Osteoblast (primary cell): ENCODE measurements around the gene NPB. TPM values are rescaled to one million over a fixed set of nuclear protein-coding genes. Genes with fewer than 3 reads are reported as not detected.

Experiments used
- DNase-seq: peaks from one replicate; pipeline ENCODE4 v3.0.0; 2011; ENCODE audit warnings: low spot score, mixed read lengths; ENCODE audit not compliant: insufficient read length; ENCODE audit errors: missing footprints
- H2AFZ ChIP-seq: 2 replicates; pipeline ENCODE4 v1.6.0; 2011; ENCODE audit warnings: mild to moderate bottlenecking, low read length
- H3K27ac ChIP-seq: 2 replicates; pipeline ENCODE4 v1.5.1; 2011; ENCODE audit warnings: mild to moderate bottlenecking, low read depth, low read length, moderate library complexity
- H3K27me3 ChIP-seq: 2 replicates; pipeline ENCODE4 v1.6.0; 2012; ENCODE audit warnings: mild to moderate bottlenecking, control low read depth, inconsistent platforms, low read length, moderate library complexity; ENCODE audit not compliant: insufficient read depth
- H3K36me3 ChIP-seq: 2 replicates; pipeline ENCODE4 v1.5.1; 2011; ENCODE audit warnings: mild to moderate bottlenecking, low read length, control low read depth, moderate library complexity; ENCODE audit not compliant: insufficient read depth
- H3K4me1 ChIP-seq: 2 replicates; pipeline ENCODE4 v1.5.1; 2011; ENCODE audit warnings: mild to moderate bottlenecking, low read length, control low read depth, moderate library complexity; ENCODE audit not compliant: insufficient read depth
- H3K4me2 ChIP-seq: 2 replicates; pipeline ENCODE4 v1.6.0; 2011; ENCODE audit warnings: mild to moderate bottlenecking, low read length; ENCODE audit not compliant: insufficient read depth
- H3K4me3 ChIP-seq: fragments of 200-600 bp; sonication (generic); 3 replicates; pipeline ENCODE4 v1.5.1; 2012; ENCODE audit warnings: mild to moderate bottlenecking, low read length, inconsistent platforms; ENCODE audit not compliant: insufficient read depth
- H3K79me2 ChIP-seq: 2 replicates; pipeline ENCODE4 v1.6.0; 2012; ENCODE audit warnings: mild to moderate bottlenecking, low read length, control low read depth, inconsistent platforms; ENCODE audit not compliant: insufficient read depth
- H3K9me3 ChIP-seq: 2 replicates; pipeline ENCODE4 v1.5.1; 2011; ENCODE audit warnings: low read depth, low read length, control low read depth
- H4K20me1 ChIP-seq: 2 replicates; pipeline ENCODE4 v1.6.0; 2012; ENCODE audit warnings: mild to moderate bottlenecking, low read length, control low read depth; ENCODE audit not compliant: insufficient read depth
- total RNA-seq: library from RNA; depleted of rRNA; stranded (reverse); fragments of >200 nt; gene quantifications from 2 replicates; pipeline ENCODE4 v1.2.3, GENCODE V29; 2012
- TF ChIP-seq, protein P1 (sequence below): IDR thresholded peaks from 2 replicates; pipeline ENCODE4 v1.5.1; 2011; ENCODE audit warnings: mild to moderate bottlenecking, low read depth, low read length, moderate library complexity; ENCODE audit errors: extremely low read depth

NPB gene
- total RNA-seq, 1 donor: under 0.01 TPM

DNA sequence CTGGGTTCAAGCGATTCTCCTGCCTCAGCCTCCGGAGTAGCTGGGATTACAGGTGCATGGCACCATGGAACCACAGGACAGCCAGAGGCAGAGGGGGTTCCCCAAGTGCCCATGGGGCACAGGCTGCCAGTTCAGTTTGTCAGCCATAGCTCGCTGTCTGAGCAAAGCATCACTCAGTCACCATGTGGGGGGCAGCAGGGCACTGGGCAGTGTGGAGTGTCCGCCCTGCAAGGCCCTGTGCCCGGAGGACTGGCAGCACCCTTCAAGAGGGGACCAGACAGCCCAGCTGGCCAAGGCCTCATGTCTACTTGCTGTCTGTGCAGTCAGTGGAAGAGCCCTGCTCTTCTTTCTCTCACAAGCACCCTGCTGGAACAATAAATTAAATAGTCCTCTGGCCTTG lies 17.1 kb upstream of the NPB start:
- Histone ChIP-seq H3K4me3 (no peak overlapping the region), H3K4me2 (peak overlapping the region; percentile 16), H3K27ac (peak overlapping the region; percentile 39), H3K27me3 (no peaks in the 10 kb centered on the region), H2AFZ (no peak overlapping the region), H3K79me2 (peaks cover 46% of the 10 kb centered on the region), H4K20me1 (peaks cover 15% of the 10 kb centered on the region), H3K4me1 (peaks cover 33% of the 10 kb centered on the region), H3K36me3 (peaks cover 57% of the 10 kb centered on the region), H3K9me3 (no peaks in the 10 kb centered on the region)
- TF ChIP-seq, protein P1, sequence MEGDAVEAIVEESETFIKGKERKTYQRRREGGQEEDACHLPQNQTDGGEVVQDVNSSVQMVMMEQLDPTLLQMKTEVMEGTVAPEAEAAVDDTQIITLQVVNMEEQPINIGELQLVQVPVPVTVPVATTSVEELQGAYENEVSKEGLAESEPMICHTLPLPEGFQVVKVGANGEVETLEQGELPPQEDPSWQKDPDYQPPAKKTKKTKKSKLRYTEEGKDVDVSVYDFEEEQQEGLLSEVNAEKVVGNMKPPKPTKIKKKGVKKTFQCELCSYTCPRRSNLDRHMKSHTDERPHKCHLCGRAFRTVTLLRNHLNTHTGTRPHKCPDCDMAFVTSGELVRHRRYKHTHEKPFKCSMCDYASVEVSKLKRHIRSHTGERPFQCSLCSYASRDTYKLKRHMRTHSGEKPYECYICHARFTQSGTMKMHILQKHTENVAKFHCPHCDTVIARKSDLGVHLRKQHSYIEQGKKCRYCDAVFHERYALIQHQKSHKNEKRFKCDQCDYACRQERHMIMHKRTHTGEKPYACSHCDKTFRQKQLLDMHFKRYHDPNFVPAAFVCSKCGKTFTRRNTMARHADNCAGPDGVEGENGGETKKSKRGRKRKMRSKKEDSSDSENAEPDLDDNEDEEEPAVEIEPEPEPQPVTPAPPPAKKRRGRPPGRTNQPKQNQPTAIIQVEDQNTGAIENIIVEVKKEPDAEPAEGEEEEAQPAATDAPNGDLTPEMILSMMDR: no peak
- DNase-seq: no peak

DNA sequence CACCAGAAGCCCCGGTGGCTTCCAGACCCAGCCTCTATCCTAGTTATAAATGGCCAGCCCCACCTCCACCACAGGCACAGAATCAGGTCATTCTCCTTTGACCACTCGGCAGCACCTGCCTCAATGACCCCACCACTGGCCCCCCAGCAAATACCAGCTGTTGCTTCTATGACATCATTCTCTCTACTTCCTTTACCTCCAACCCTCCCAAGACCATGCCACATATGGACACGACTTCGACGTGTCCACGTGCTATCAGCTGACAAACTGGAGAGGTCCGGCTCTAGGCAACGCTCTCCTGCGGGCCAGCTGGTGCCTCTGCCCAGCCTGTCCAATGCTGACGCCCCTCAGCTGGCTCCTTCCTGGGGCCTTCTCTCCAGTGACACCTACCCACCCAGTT lies 16.6 kb upstream of the NPB start:
- Histone ChIP-seq H3K36me3 (peaks cover 56% of the 10 kb centered on the region), H4K20me1 (peaks cover 15% of the 10 kb centered on the region), H3K27me3 (no peaks in the 10 kb centered on the region), H3K4me3 (no peak overlapping the region), H3K27ac (peak overlapping the region; percentile 39), H2AFZ (no peak overlapping the region), H3K79me2 (peaks cover 51% of the 10 kb centered on the region), H3K9me3 (no peaks in the 10 kb centered on the region), H3K4me1 (peaks cover 38% of the 10 kb centered on the region), H3K4me2 (no peak overlapping the region)
- TF ChIP-seq, protein P1: no peak
- DNase-seq: no peak

DNA sequence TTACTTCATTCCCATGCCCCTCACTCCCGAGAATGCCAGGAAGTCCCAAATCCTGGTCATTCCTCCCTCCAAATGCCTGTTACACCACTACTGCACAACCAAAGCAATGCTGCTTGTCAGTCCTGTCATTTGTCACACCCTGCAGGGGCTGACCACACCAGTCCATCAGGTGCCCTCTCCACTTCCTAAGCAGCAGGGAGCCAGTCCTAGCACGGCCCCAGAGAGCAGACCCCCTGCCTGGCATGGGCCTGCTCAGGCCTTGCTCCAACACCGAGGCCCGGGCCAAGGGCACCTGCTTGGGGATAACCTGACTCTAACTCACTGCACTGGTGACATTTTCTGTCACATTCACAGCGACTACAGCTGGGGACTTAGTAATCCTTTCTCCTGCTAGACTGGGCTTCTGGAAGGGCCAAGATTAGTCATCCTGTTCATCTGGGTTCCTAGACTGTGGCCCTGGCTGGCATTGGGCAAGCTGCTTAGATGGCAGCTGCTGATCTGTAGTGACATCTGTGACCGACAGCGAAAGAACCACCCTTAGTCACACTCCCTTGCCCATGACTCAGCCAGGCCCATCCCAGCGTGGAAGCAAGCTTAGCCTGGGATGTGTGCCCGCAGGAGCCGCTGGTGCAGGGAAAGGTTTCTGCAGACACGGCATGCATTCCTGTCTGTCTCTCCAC lies 16.0 kb upstream of the NPB start:
- Histone ChIP-seq H3K36me3 (peaks cover 50% of the 10 kb centered on the region), H3K4me3 (no peak overlapping the region), H3K27ac (peak overlapping the region; percentile 39), H4K20me1 (peaks cover 15% of the 10 kb centered on the region), H3K4me2 (peak overlapping the region; percentile 31), H3K9me3 (no peaks in the 10 kb centered on the region), H3K79me2 (peaks cover 56% of the 10 kb centered on the region), H3K4me1 (peaks cover 40% of the 10 kb centered on the region), H2AFZ (no peak overlapping the region), H3K27me3 (no peaks in the 10 kb centered on the region)
- peak; percentile 98 for DNase-seq
- TF ChIP-seq, protein P1: no peak

DNA sequence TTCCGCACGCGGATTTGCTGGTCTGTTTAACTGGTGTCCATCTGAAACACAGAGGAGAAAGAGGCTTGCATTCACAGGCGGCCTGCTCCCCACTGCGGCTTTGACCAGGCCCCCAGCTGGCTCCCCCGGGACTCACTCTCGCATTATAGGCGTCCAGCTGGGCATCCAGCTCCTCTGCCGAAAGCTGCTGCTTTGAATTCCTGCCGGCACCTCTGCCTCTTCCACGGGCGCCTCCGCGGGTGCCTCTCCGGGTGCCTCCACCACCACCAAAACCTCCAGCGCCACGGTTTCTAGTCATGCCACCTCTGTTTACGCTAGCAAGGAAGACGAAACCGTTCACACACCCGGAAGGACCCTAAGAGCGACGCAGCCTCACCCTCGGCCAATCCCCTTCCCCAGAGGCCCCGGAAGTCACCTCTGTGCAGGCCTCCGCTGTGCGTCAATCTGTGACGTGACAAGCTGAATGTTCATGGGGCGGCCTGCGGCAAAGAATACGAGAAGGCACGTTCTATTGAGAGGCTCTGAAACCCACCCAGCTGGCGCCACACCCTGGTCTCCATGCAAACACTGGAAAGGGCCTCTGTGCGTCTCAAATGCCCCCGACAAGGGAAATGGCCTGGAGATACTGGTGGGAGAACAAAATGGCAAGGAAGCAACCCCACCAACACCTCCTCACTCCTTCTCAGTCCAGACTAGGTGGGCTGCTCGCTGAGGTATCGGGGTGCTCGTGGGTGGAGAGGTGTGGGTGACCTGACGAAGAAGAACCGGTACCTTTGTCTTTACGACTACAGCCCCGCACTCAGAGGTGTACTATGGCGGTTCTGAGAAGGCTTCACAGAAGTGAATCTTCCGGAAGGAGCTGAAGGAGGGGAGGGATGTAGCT lies 13.7 kb upstream of the NPB start:
- Histone ChIP-seq H3K4me3 (no peak overlapping the region), H3K36me3 (peaks cover 39% of the 10 kb centered on the region), H3K27me3 (no peaks in the 10 kb centered on the region), H3K79me2 (peaks cover 67% of the 10 kb centered on the region), H3K27ac (no peak overlapping the region), H3K9me3 (no peaks in the 10 kb centered on the region), H3K4me2 (no peak overlapping the region), H3K4me1 (peaks cover 43% of the 10 kb centered on the region), H4K20me1 (peaks cover 15% of the 10 kb centered on the region), H2AFZ (no peak overlapping the region)
- TF ChIP-seq, protein P1: no peak
- peak; percentile 78 for DNase-seq
